Bronchial epithelial cell (primary cell): ENCODE measurements around the gene COL21A1. TPM values are rescaled to one million over a fixed set of nuclear protein-coding genes. Genes with fewer than 3 reads are reported as not detected.

Source experiments
- DNase-seq: peaks from one replicate; pipeline ENCODE4 v3.0.0-alpha.2; 2010; ENCODE audit warnings: low read depth
- FAIRE-seq: peaks from 2 replicates; lab custom pipeline; 2011; peaks lifted over from hg19 to GRCh38; lab: Jason Lieb, UNC
- H3K27me3 ChIP-seq: 2 replicates; pipeline ENCODE4 v1.5.1; 2011; ENCODE audit warnings: low read length; ENCODE audit not compliant: control insufficient read depth, insufficient read depth
- H3K36me3 ChIP-seq: 2 replicates; pipeline ENCODE4 v1.5.1; 2011; ENCODE audit warnings: low read length; ENCODE audit not compliant: control insufficient read depth, insufficient read depth
- H3K4me3 ChIP-seq: 2 replicates; pipeline ENCODE4 v1.5.1; 2011; ENCODE audit warnings: mild to moderate bottlenecking, low read depth, low read length, control low read depth
- CTCF ChIP-seq: IDR thresholded peaks from 2 replicates; pipeline ENCODE4 v1.5.1; 2011; ENCODE audit warnings: mild to moderate bottlenecking, moderate library complexity, low read length, control low read depth, inconsistent platforms; ENCODE audit not compliant: insufficient read depth, severe bottlenecking
- total RNA-seq: library from RNA; depleted of rRNA; stranded (reverse); fragments of >200 nt; gene quantifications from 2 replicates; pipeline ENCODE4 v1.2.1, GENCODE V29; 2014

Gene COL21A1
- total RNA-seq, 1 donor from 2014 or later = 8.2 TPM

GRCh38 chr6:56079751-56080540 is 167.4 kb downstream of the COL21A1 start:
- no peak for TF ChIP-seq CTCF
- no peak for FAIRE-seq
- no peaks in the 10 kb centered on the region for H3K27me3 ChIP-seq
- no peaks in the 10 kb centered on the region for H3K36me3 ChIP-seq
- DNase-seq = no peak
- H3K4me3 ChIP-seq = no peak overlapping the region

DNA sequence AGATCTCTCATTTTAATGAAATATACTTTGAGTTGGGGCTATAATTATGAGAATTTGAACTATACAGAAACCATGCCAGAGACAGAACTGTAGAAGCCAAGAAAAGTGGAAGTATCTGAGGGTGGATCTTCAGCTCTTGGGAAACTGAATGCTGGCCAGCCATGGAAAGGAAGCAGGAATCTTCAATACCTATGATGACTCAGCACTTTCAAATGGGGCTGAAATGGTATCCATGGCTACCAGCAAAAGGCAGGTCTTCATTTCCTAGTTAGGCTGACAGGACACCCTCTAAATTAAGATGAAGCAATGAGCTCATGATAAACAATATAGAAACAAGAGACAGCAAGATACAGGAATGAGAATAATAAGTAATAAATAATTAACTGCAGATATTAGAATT is 171.3 kb downstream of the COL21A1 start:
- Histone ChIP-seq H3K27me3 (no peaks in the 10 kb centered on the region), H3K4me3 (no peak overlapping the region), H3K36me3 (no peaks in the 10 kb centered on the region)
- DNase-seq (peak; percentile 52), FAIRE-seq (no peak)
- TF ChIP-seq CTCF = no peak

- no peaks in the 10 kb centered on the region for H3K36me3 ChIP-seq
- DNase-seq = no peak
- no peaks in the 10 kb centered on the region for H3K27me3 ChIP-seq
- no peak for TF ChIP-seq CTCF
- FAIRE-seq = no peak
- no peak overlapping the region for H3K4me3 ChIP-seq
Observed at GRCh38 chr6:56073761-56074160, 173.6 kb downstream of the COL21A1 start.

- Histone ChIP-seq H3K36me3 (no peaks in the 10 kb centered on the region), H3K27me3 (no peaks in the 10 kb centered on the region), H3K4me3 (no peak overlapping the region)
- FAIRE-seq = no peak
- DNase-seq = no peak
- TF ChIP-seq CTCF = no peak
Observed at GRCh38 chr6:56073315-56073714, 174.1 kb downstream of the COL21A1 start.

DNA sequence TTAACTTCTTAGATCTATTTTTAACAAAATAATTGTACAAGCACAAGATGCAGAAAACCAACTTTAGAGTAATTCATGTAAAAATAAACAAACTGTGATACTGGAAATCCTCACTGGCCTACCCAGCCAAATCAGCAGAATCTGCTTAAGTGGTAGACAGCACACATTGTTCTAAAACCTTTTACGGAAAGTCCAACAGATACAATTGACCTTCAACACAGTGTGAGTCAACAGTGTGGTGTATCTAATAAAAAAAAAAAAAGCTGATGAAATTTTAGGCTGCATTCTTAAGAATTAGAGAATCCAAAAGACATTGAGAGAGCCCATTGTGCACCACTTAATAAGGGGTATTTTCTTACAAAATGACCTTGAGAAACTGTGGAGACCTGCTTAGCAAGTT is 174.5 kb downstream of the COL21A1 start:
- Histone ChIP-seq H3K27me3 (no peaks in the 10 kb centered on the region), H3K4me3 (no peak overlapping the region), H3K36me3 (no peaks in the 10 kb centered on the region)
- FAIRE-seq = no peak
- no peak for TF ChIP-seq CTCF
- no peak for DNase-seq

DNA sequence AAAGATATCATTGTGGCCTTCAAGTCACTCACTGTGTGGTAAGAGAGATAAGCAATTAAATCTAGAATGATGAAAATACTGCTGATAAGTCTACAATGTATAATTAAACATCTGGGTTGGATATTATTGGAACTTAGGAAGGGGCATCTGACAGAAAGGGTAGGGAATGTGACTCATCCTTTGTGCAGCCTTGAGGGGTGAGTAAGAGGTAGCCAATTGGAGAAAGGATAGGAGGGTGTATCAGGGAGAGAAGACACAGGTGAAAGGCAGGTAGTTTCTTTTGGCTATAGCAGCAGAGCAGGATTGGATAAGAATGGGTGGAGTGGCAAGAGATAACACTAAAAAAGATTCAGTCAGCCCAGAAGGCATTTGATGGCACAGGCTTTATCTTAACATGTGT is 182.0 kb downstream of the COL21A1 start:
- DNase-seq (peak; percentile 63), FAIRE-seq (no peak)
- H3K27me3 ChIP-seq = no peaks in the 10 kb centered on the region
- no peaks in the 10 kb centered on the region for H3K36me3 ChIP-seq
- no peak overlapping the region for H3K4me3 ChIP-seq
- no peak for TF ChIP-seq CTCF
